WTC11 (cell line): ENCODE data around the gene SPINK14. TPM values are rescaled to one million over a fixed set of nuclear protein-coding genes. Genes with fewer than 3 reads are reported as not detected.

Source experiments
- ATAC-seq: fragments of 200-7000 bp; cut with Tn5 transposase; 2 replicates; pipeline ENCODE4 v1.10.0; 2021; ENCODE audit warnings: mild to moderate bottlenecking, moderate library complexity
- CTCF ChIA-PET: fragments of 300-600 bp; sonication (Branson Sonifier 250); formaldehyde crosslinking; loops from one replicate; lab custom pipeline; 2021; ENCODE audit warnings: antibody characterized with exemption; lab: Charles Lee
- POLR2A ChIA-PET: fragments of 350-600 bp; sonication (Branson Sonifier 250); formaldehyde crosslinking; loops from one replicate; lab custom pipeline; 2021; ENCODE audit warnings: antibody characterized with exemption; lab: Charles Lee
- DNase-seq: peaks from one replicate; pipeline ENCODE4 v3.0.0; 2021; ENCODE audit warnings: low spot score
- H3K27ac Mint-ChIP-seq: 2 replicates; pipeline ENCODE4 v1.8.0; 2021; ENCODE audit warnings: mixed read lengths
- H3K27me3 Mint-ChIP-seq: 2 replicates; pipeline ENCODE4 v1.8.0; 2021; ENCODE audit warnings: low read depth, mild to moderate bottlenecking, moderate library complexity, mixed read lengths
- H3K36me3 Mint-ChIP-seq: 2 replicates; pipeline ENCODE4 v1.8.0; 2021; ENCODE audit warnings: mixed read lengths
- H3K4me1 Mint-ChIP-seq: 2 replicates; pipeline ENCODE4 v1.8.0; 2022; ENCODE audit warnings: mixed read lengths
- H3K4me3 Mint-ChIP-seq: 2 replicates; pipeline ENCODE4 v1.8.0; 2021; ENCODE audit warnings: mild to moderate bottlenecking, moderate library complexity, mixed read lengths
- H3K9me3 Mint-ChIP-seq: 2 replicates; pipeline ENCODE4 v1.8.0; 2021; ENCODE audit warnings: mixed read lengths
- AFF4 ChIP-seq: sonication (generic); formaldehyde crosslinking; IDR thresholded peaks from 2 replicates; pipeline ENCODE4 v1.8.1; 2023; ENCODE audit warnings: mild to moderate bottlenecking, missing genetic modification reagents, borderline replicate concordance
- ATF1 ChIP-seq: sonication (generic); formaldehyde crosslinking; IDR thresholded peaks from 2 replicates; pipeline ENCODE4 v1.8.1; 2023; ENCODE audit warnings: mild to moderate bottlenecking, moderate library complexity, missing genetic modification reagents
- CDX4 ChIP-seq: fragments of 250-450 bp; sonication (Bioruptor Pico); IDR thresholded peaks from 2 replicates; pipeline ENCODE4 v1.9.0; 2021; ENCODE audit warnings: moderate library complexity, mild to moderate bottlenecking, inconsistent platforms, borderline replicate concordance
- CREM ChIP-seq: sonication (generic); formaldehyde crosslinking; IDR thresholded peaks from 2 replicates; pipeline ENCODE4 v1.8.1; 2022; ENCODE audit warnings: mild to moderate bottlenecking, missing genetic modification reagents, moderate library complexity
- EMX1 ChIP-seq: fragments of 250-450 bp; sonication (Bioruptor Pico); IDR thresholded peaks from 2 replicates; pipeline ENCODE4 v1.8.0; 2021; ENCODE audit warnings: mild to moderate bottlenecking
- FOXK1 ChIP-seq: sonication (generic); formaldehyde crosslinking; IDR thresholded peaks from 2 replicates; pipeline ENCODE4 v1.8.0; 2022; ENCODE audit warnings: mild to moderate bottlenecking, moderate library complexity, missing genetic modification reagents
- FOXP4 ChIP-seq: sonication (generic); formaldehyde crosslinking; IDR thresholded peaks from 2 replicates; pipeline ENCODE4 v1.8.0; 2022; ENCODE audit warnings: mild to moderate bottlenecking, missing genetic modification reagents
- GABPB1 ChIP-seq: sonication (generic); formaldehyde crosslinking; IDR thresholded peaks from 2 replicates; pipeline ENCODE4 v1.8.1; 2023; ENCODE audit warnings: mild to moderate bottlenecking, missing genetic modification reagents
- JAZF1 ChIP-seq: fragments of 250-450 bp; sonication (Bioruptor Pico); IDR thresholded peaks from 2 replicates; pipeline ENCODE4 v1.9.0; 2021; ENCODE audit warnings: moderate library complexity, mild to moderate bottlenecking, inconsistent platforms
- MXD4 ChIP-seq: fragments of 250-450 bp; sonication (Bioruptor Pico); IDR thresholded peaks from 2 replicates; pipeline ENCODE4 v1.8.0; 2021; ENCODE audit warnings: mild to moderate bottlenecking, moderate library complexity, borderline replicate concordance
- NFE2L1 ChIP-seq: sonication (generic); formaldehyde crosslinking; IDR thresholded peaks from 2 replicates; pipeline ENCODE4 v1.8.1; 2023; ENCODE audit warnings: missing genetic modification reagents
- NFYB ChIP-seq: sonication (generic); formaldehyde crosslinking; conservative IDR thresholded peaks from 2 replicates; pipeline ENCODE4 v1.8.0; 2022; ENCODE audit warnings: low read depth, missing genetic modification reagents
- NR1H2 ChIP-seq: sonication (generic); formaldehyde crosslinking; IDR thresholded peaks from 2 replicates; pipeline ENCODE4 v1.9.0; 2021; ENCODE audit warnings: mild to moderate bottlenecking, moderate library complexity, missing genetic modification reagents
- RORB ChIP-seq: fragments of 250-450 bp; sonication (Bioruptor Pico); IDR thresholded peaks from 2 replicates; pipeline ENCODE4 v1.9.0; 2021; ENCODE audit warnings: mild to moderate bottlenecking
- SP1 ChIP-seq: sonication (generic); formaldehyde crosslinking; conservative IDR thresholded peaks from 2 replicates; pipeline ENCODE4 v1.8.1; 2022; ENCODE audit warnings: missing genetic modification reagents
- STAT6 ChIP-seq: sonication (generic); formaldehyde crosslinking; conservative IDR thresholded peaks from 2 replicates; pipeline ENCODE4 v1.8.1; 2023; ENCODE audit warnings: mild to moderate bottlenecking, low read depth, missing genetic modification reagents, moderate library complexity
- ZBTB21 ChIP-seq: sonication (generic); formaldehyde crosslinking; IDR thresholded peaks from 2 replicates; pipeline ENCODE4 v1.8.1; 2023; ENCODE audit warnings: mild to moderate bottlenecking, missing genetic modification reagents, borderline replicate concordance
- ZBTB43 ChIP-seq: sonication (generic); formaldehyde crosslinking; IDR thresholded peaks from 2 replicates; pipeline ENCODE4 v1.8.1; 2023; ENCODE audit warnings: mild to moderate bottlenecking, missing genetic modification reagents
- ZNF121 ChIP-seq: sonication (generic); formaldehyde crosslinking; IDR thresholded peaks from 2 replicates; pipeline ENCODE4 v1.8.0; 2023; ENCODE audit warnings: missing genetic modification reagents
- ZNF219 ChIP-seq: sonication (generic); formaldehyde crosslinking; IDR thresholded peaks from 2 replicates; pipeline ENCODE4 v1.8.0; 2023; ENCODE audit warnings: missing genetic modification reagents, mild to moderate bottlenecking, borderline replicate concordance
- ZNF416 ChIP-seq: fragments of 250-450 bp; sonication (Bioruptor Pico); IDR thresholded peaks from 2 replicates; pipeline ENCODE4 v1.9.0; 2021; ENCODE audit warnings: mild to moderate bottlenecking, inconsistent platforms
- total RNA-seq: library from RNA; stranded (reverse); gene quantifications from 3 replicates; pipeline ENCODE4 v1.2.3, GENCODE V29; 2021

Gene SPINK14
- total RNA-seq, 1 experiment from 2014 or later: not detected

GRCh38 chr5:148214665-148215185 lies 46.4 kb downstream of the SPINK14 start:
- Mint-ChIP-seq H3K27me3 (no peaks in the 10 kb centered on the region), H3K9me3 (peaks cover 4% of the 10 kb centered on the region; the same call in 1 of the 2 replicates), H3K4me1 (no peaks in the 10 kb centered on the region), H3K36me3 (no peaks in the 10 kb centered on the region), H3K27ac (no peak overlapping the region), H3K4me3 (no peak overlapping the region)
- ATAC-seq: no peak
- POLR2A ChIA-PET: no interaction called here
- CTCF ChIA-PET: no interaction called here
- DNase-seq: no peak
- no peak for TF ChIP-seq NFE2L1
- no peak for TF ChIP-seq ATF1 (CRISPR knock-in tag)
- no peak for TF ChIP-seq ZNF121
- TF ChIP-seq ZNF219: no peak
- no peak for TF ChIP-seq FOXP4 (CRISPR knock-in tag)

- CTCF ChIA-PET: no interaction called here
- H3K36me3 Mint-ChIP-seq: no peaks in the 10 kb centered on the region
- DNase-seq: no peak
- H3K27me3 Mint-ChIP-seq: no peaks in the 10 kb centered on the region
- H3K4me1 Mint-ChIP-seq: no peaks in the 10 kb centered on the region
- H3K27ac Mint-ChIP-seq: no peak overlapping the region; the same call in 1 of the 2 replicates
- no peak overlapping the region for H3K4me3 Mint-ChIP-seq
- POLR2A ChIA-PET: no interaction called here
- peak; percentile 51 for ATAC-seq
- peaks cover 4% of the 10 kb centered on the region; the same call in 1 of the 2 replicates for H3K9me3 Mint-ChIP-seq
- no peak for TF ChIP-seq JAZF1 (CRISPR knock-in tag)
Measured at GRCh38 chr5:148221508-148221907, 53.2 kb downstream of the SPINK14 start.

- no peak for ATAC-seq
- H3K9me3 Mint-ChIP-seq: no peaks in the 10 kb centered on the region
- peaks cover 9% of the 10 kb centered on the region for H3K4me1 Mint-ChIP-seq
- TF ChIP-seq MXD4 (CRISPR knock-in tag): no peak
- TF ChIP-seq CREM (CRISPR knock-in tag): no peak
- no peak for TF ChIP-seq NR1H2 (CRISPR knock-in tag)
- TF ChIP-seq STAT6 (CRISPR knock-in tag): no peak
- TF ChIP-seq AFF4 (CRISPR knock-in tag): no peak
- TF ChIP-seq EMX1 (CRISPR knock-in tag): no peak
- no peak for TF ChIP-seq NFYB (CRISPR knock-in tag)
- TF ChIP-seq ZBTB43: no peak
- no peak for TF ChIP-seq ZNF416
- no peak for TF ChIP-seq CDX4
- TF ChIP-seq SP1: no peak
- no peak for TF ChIP-seq RORB
- TF ChIP-seq ZBTB21: no peak
- TF ChIP-seq FOXK1 (CRISPR knock-in tag): no peak
- no peak for TF ChIP-seq JAZF1 (CRISPR knock-in tag)
- no peak for TF ChIP-seq GABPB1 (CRISPR knock-in tag)
- TF ChIP-seq ZNF219: no peak
Measured at GRCh38 chr5:148224117-148224742, 55.9 kb downstream of the SPINK14 start.

More at GRCh38 chr5:148224117-148224742, 55.9 kb downstream of the SPINK14 start:
- Mint-ChIP-seq H3K36me3 (no peaks in the 10 kb centered on the region), H3K27me3 (no peaks in the 10 kb centered on the region), H3K4me3 (no peak overlapping the region), H3K27ac (no peak overlapping the region)
- ChIA-PET CTCF (no interaction called here), POLR2A (no interaction called here)
- no peak for DNase-seq
